Mesothelial cell of epicardium (in vitro differentiated cells): ENCODE data around the gene LAPTM5. TPM values are rescaled to one million over a fixed set of nuclear protein-coding genes. Genes with fewer than 3 reads are reported as not detected.

ENCODE experiments used
- DNase-seq, 2 experiments: peaks; one replicate each; pipeline ENCODE4 v3.0.0; 2021; ENCODE audit warnings: low spot score in 2 of 2; ENCODE audit not compliant: unreplicated experiment in 2 of 2
- H3K27ac Mint-ChIP-seq: 2 replicates; pipeline ENCODE4 v1.8.0; 2021; ENCODE audit warnings: mixed read lengths
- H3K27me3 Mint-ChIP-seq: 2 replicates; pipeline ENCODE4 v1.8.0; 2021; ENCODE audit warnings: low read depth, mixed read lengths
- H3K36me3 Mint-ChIP-seq: 2 replicates; pipeline ENCODE4 v1.8.0; 2021; ENCODE audit warnings: mixed read lengths
- H3K4me1 Mint-ChIP-seq: 2 replicates; pipeline ENCODE4 v1.8.0; 2021; ENCODE audit warnings: mixed read lengths
- H3K4me3 Mint-ChIP-seq: 2 replicates; pipeline ENCODE4 v1.8.0; 2021; ENCODE audit warnings: mild to moderate bottlenecking, moderate library complexity, mixed read lengths
- H3K9me3 Mint-ChIP-seq: 2 replicates; pipeline ENCODE4 v1.8.0; 2021; ENCODE audit warnings: mixed read lengths
- CTCF ChIP-seq: fragments of 200-600 bp; sonication (generic); IDR thresholded peaks from one replicate; pipeline ENCODE4 v1.5.0; 2021; ENCODE audit warnings: antibody characterized with exemption; ENCODE audit not compliant: unreplicated experiment
- total RNA-seq: library from RNA; stranded (reverse); gene quantifications from 3 replicates; pipeline ENCODE4 v1.2.1, GENCODE V29; 2021

LAPTM5 gene
- total RNA-seq, 1 donor from 2014 or later: not detected

DNA sequence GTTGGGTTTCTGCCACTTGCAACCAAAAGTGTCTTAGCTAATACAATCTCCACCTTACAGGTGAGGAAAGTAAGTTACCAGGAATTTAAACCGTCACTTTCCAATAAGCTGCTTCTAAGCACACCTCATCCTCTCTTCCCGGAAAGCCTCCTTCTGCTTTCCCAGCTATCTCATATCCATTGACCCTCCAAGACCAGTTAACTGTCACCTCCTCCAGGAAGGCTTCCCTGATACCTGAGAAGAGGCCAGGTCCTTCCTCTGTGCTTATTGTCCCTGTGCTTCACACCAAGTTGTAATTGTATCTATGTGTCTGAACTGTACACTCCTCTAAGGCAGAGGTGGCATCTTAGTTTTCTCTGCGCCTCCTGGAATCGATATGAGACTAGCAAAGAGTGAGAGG is 23.0 kb downstream of the LAPTM5 start:
- no peak for TF ChIP-seq CTCF
- no peaks in the 10 kb centered on the region for H3K27me3 Mint-ChIP-seq
- H3K36me3 Mint-ChIP-seq: no peaks in the 10 kb centered on the region
- DNase-seq: no peak
- H3K4me1 Mint-ChIP-seq: no peaks in the 10 kb centered on the region
- H3K4me3 Mint-ChIP-seq: no peak overlapping the region
- H3K9me3 Mint-ChIP-seq: peaks cover 4% of the 10 kb centered on the region
- H3K27ac Mint-ChIP-seq: no peak overlapping the region

- no peak overlapping the region for H3K4me3 Mint-ChIP-seq
- H3K36me3 Mint-ChIP-seq: no peaks in the 10 kb centered on the region
- H3K27me3 Mint-ChIP-seq: no peaks in the 10 kb centered on the region
- H3K4me1 Mint-ChIP-seq: no peaks in the 10 kb centered on the region
- TF ChIP-seq CTCF: no peak
- no peak for DNase-seq
- peaks cover 4% of the 10 kb centered on the region for H3K9me3 Mint-ChIP-seq
- H3K27ac Mint-ChIP-seq: no peak overlapping the region
Measured at GRCh38 chr1:30734106-30734505, 23.5 kb downstream of the LAPTM5 start.

- Mint-ChIP-seq H3K4me3 (no peak overlapping the region), H3K9me3 (peaks cover under 1% of the 10 kb centered on the region), H3K36me3 (no peaks in the 10 kb centered on the region), H3K4me1 (no peaks in the 10 kb centered on the region), H3K27ac (no peak overlapping the region), H3K27me3 (no peaks in the 10 kb centered on the region)
- DNase-seq: no peak
- no peak for TF ChIP-seq CTCF
Measured at GRCh38 chr1:30733493-30733892, 24.1 kb downstream of the LAPTM5 start.

DNA sequence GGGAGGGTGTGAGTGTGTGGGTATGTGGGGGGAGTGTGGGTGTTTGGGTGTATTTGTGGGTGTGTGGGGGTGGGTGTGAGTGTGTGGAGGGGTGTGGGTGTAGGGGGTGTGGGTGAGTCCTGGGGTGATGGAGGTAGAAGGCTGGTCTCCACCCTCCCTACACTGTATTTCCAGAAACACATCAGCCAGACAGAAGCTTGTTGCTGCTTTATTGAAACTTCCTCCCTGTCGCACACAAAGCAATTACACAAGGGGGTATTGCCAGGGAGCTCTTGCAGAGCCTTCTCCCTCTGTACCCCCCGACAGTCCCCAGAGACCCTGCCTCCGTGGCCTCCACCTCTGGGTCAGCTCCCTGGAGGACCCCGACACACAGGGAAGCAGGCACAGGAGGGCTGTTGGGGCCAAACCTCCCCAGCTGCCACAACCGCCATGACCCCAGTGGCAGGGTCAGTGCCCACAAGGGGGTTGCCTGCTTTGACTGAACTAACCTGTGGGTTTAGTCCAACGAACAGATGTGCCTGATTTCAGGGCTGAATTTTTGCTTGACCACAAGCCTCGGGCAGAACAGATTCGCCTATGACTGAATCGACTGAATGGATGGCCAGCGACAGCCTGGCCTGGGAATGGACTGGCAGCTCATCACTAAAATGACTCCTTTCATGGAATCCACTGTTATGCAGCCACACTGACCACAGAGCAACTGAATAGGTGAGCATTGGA is 25.1 kb downstream of the LAPTM5 start:
- DNase-seq: no peak
- Mint-ChIP-seq H3K27me3 (no peaks in the 10 kb centered on the region), H3K4me1 (peaks cover 5% of the 10 kb centered on the region), H3K27ac (no peak overlapping the region), H3K9me3 (no peaks in the 10 kb centered on the region), H3K4me3 (no peak overlapping the region), H3K36me3 (no peaks in the 10 kb centered on the region)
- TF ChIP-seq CTCF: no peak

DNA sequence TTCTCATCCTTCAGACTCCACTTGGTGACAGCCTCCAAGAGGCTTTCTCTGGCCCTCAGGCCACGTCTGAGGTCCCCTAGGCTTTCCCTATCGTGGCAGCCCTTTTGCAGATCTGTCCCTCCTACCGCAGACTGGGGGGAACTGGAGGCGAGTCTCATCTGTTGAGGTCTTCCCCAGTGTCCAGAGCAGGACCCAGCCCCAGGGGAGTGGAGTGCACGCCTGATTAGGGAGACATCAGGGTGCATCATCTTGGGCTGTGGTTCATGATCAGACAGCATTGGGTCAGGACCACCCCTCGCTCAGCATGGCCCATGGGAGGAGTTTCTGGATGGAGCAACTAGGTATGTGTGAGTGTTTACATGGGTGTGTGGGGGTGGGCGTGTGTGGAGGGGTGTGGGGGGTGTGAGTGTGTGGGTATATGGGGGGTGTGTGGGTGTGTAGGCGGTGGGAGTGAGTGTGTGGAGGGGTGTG is 25.7 kb downstream of the LAPTM5 start:
- DNase-seq: no peak
- H3K27me3 Mint-ChIP-seq: no peaks in the 10 kb centered on the region
- H3K9me3 Mint-ChIP-seq: no peaks in the 10 kb centered on the region
- H3K36me3 Mint-ChIP-seq: no peaks in the 10 kb centered on the region
- no peak for TF ChIP-seq CTCF
- H3K4me3 Mint-ChIP-seq: no peak overlapping the region
- peaks cover 5% of the 10 kb centered on the region for H3K4me1 Mint-ChIP-seq
- no peak overlapping the region for H3K27ac Mint-ChIP-seq
